H54 (cell line): Measurements from ENCODE around the gene ARHGEF37.
A peak's percentile ranks its signal among the peaks of the same experiment; 100 is the strongest.

Experiments
- DNase-seq: peaks from one replicate; pipeline ENCODE4 v3.0.0; 2011; ENCODE audit warnings: low spot score, mixed read lengths; ENCODE audit not compliant: insufficient read length
- FAIRE-seq: peaks from 3 replicates; lab custom pipeline; 2011; peaks lifted over from hg19 to GRCh38; lab: Jason Lieb, UNC
- POLR2A ChIP-seq: IDR thresholded peaks from 2 replicates; pipeline ENCODE4 v1.6.1; 2011; ENCODE audit warnings: low read depth, mild to moderate bottlenecking, low read length

Gene ARHGEF37

DNA sequence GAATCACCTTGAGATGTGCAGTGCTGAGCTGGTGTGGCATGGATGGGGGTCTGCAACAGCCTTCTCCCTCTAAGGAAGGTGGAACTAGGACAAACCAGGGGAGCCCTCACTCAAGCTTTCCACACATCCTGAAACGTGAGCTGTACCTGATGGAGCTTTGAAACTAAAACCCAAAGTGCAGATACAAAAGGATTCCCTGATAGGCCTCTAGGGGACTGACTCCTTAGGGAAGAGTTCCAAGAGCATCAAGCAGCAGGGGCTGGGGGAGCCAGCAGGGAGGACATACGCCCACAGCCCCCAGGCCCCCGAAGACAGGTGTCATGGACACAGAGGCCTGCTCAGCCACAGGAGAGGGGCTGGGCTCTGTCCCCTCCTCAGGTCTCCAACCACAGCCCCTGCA, 17.7 kb downstream of the ARHGEF37 start:
- FAIRE-seq (no peak), DNase-seq (no peak)
- TF ChIP-seq POLR2A: no peak

DNA sequence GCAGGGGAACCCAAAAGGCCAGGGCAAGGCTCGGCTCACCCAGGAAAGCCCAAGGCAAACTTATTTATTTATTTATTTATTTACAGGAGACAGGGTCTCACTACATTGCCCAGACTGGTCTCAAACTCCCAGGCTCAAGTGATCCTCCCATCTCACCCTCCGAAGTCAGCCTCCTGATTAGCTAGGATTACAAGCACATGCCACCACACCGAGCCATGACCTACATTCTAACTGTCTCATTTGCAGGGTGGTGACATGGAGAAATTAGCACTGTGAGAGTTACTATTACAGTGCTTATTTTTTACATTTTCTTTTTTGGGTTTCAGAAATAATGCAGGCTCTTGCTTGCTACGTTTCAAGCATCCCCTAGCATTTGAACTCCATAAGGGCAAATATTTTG, 18.1 kb downstream of the ARHGEF37 start:
- TF ChIP-seq POLR2A: no peak
- FAIRE-seq: no peak
- no peak for DNase-seq

DNA sequence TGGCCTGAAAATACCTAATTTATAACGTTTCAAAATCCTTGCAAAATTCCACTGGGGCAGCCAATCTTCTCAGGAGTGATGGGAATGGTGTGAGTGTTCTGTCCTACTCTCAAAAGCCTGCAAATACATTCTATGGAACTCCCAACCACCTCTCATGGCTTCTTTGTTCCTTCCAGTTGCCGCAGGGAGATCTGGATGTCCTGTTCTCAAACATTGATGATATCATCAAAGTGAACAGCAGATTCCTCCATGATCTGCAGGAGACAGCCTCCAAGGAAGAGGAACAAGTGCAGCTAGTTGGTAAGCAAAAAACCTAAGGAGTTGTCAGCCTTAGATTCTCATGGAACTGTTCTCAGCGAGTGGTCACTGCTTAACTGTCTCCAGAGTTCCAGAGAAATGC, 19.6 kb downstream of the ARHGEF37 start:
- FAIRE-seq: no peak
- no peak for DNase-seq
- TF ChIP-seq POLR2A: no peak

DNA sequence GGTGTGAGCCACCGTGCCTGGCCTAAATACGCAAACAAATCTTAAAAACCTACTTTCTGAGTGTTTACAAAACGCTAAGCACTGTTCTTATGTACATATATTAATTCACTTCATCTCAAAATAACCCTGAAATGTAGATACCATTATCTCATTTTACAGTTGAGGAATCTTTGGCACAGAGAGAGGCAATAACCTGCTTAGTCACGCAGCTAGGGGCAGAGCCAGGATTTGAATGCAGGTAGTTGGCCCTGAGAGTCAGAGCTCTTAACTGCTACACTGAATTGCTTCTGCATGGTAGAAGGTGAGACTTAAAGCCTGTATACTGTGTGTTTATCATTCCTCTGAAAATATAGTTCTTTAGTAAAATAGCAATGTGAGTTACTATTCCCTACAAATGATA, 21.9 kb downstream of the ARHGEF37 start:
- FAIRE-seq: no peak
- no peak for DNase-seq
- TF ChIP-seq POLR2A: no peak

DNA sequence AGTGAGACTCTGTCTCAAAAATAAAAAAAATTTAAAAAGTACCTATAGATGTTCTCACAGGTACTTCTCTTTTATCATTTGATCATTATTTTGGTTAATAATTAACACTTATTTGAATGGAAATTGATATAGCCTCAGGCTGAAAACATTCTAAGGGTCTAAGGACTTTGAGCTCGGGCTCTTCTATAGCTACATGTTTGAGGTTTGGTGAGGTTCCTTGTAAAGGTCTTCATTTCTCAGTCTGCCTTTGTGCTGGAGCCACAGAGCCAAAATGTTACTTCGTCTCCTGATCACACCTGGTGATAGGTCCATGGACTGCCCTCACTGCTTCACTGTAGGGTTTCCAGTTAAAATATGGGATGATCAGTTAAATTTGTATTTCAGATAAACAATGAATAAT, 22.6 kb downstream of the ARHGEF37 start:
- DNase-seq: no peak
- no peak for TF ChIP-seq POLR2A
- no peak for FAIRE-seq

DNA sequence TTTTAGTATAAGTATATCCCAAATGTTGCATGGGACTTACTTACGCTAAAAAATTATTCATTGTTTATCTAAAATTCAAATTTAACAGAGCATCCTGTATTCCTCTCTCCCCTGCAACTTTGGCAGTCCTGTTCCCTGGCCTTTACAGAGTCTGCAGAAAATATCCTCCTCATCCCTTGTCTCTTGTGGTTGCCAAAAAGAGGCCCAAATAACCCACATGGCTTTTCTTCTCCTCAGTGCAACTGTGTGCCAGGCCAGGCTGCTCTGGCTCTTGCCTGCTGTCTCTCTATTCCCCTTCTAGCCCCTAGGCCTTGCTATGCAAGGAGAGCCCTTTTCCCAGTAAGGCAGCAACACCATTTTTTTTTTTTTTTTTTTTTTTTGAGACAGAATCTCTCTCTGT, 23.0 kb downstream of the ARHGEF37 start:
- no peak for FAIRE-seq

GRCh38 chr5:149605354-149605997, 24.2 kb downstream of the ARHGEF37 start:
- no peak for FAIRE-seq
- no peak for TF ChIP-seq POLR2A

More for the DNA sequence above, 23.0 kb downstream of the ARHGEF37 start:
- DNase-seq: no peak
- no peak for TF ChIP-seq POLR2A

GRCh38 chr5:149605998-149606724, 24.9 kb downstream of the ARHGEF37 start:
- peak; percentile 78 for DNase-seq
- TF ChIP-seq POLR2A: peak; percentile 33; the same call in 1 of the 2 replicates
- peak; percentile 82 for FAIRE-seq

More at GRCh38 chr5:149605354-149605997, 24.2 kb downstream of the ARHGEF37 start:
- no peak for DNase-seq

GRCh38 chr5:149608936-149609545, 27.7 kb downstream of the ARHGEF37 start:
- TF ChIP-seq POLR2A: no peak
- DNase-seq (no peak), FAIRE-seq (no peak)

DNA sequence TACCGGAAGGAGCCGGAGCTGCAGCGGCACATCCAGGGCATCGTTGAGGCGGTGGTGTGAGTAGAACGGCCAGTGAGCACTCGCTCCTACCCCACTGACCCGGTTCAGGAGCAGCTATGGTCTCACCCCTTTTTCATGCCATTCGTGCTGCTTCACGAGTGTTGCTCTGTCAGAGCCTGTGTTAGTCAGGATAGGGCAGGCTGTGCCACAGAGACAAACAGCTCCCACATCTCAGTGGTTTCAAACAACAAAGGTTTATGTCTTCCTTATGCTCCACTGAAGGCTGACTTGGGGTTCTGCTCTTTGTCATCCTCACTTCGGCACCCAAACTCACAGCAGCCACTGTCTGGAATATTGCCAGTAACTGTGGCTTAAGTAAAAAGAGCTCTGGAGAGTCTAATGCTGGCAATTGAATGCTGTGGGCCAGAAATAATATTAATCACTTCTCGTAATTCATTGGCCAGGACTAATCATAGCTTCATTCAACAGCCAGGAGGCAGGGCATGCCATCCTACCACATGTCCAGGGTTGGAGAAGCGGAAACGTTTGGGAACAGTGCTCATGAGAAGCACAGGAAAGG, 28.4 kb downstream of the ARHGEF37 start:
- TF ChIP-seq POLR2A: no peak
- FAIRE-seq (no peak), DNase-seq (no peak)

GRCh38 chr5:149610589-149611255, 29.4 kb downstream of the ARHGEF37 start:
- DNase-seq (no peak), FAIRE-seq (no peak)
- TF ChIP-seq POLR2A: no peak

DNA sequence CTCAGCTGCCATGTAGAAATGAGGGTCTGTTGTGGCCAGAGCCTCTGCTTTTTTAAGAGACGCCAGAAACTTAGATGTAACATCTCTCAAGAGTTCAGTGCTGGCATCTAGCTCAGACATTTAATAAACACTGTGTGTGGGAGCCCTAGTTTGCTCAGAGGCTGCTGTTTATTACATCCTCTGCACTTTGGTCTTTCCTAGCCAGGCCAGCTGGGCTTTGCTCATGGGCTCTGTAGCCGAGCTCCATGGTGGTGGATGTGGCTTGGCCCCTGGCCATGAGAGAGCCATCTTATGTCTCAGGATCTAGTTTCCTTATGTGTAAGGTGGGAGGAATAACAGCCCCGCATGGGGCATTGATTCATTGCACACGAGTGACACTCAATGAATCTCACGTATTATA, 30.0 kb downstream of the ARHGEF37 start:
- TF ChIP-seq POLR2A: no peak
- DNase-seq (no peak), FAIRE-seq (no peak)

- no peak for TF ChIP-seq POLR2A
- FAIRE-seq (no peak), DNase-seq (no peak)
These were observed 33.0 kb downstream of the ARHGEF37 start for GRCh38 chr5:149614034-149614907.

DNA sequence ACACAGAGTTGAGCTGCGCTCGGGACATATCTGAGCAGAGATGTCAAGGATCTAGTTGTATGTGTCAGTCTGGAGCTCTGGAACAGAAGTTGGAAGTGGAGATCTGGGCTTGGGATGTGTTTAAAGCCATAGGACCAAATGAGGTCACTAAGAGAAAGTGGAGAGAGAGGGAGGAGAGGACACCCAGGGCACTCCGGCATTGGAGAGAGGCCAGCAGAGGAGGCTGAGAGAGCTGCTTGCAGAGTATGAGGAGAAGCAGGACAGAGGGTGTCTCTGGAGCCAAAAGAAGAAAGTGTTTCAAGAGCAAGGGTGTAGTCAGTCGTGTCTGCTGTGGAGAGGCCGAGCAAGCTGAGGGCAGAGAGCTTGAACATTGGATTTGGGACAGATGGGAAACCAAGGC, 34.7 kb downstream of the ARHGEF37 start:
- DNase-seq (no peak), FAIRE-seq (no peak)
- no peak for TF ChIP-seq POLR2A
